Midbrain (tissue), 1 donor: ENCODE results near the gene STYXL2.

Source experiments
- DNase-seq: peaks from one replicate; lab custom pipeline; 2025; lab: John Stamatoyannopoulos, UW

STYXL2 gene

DNA sequence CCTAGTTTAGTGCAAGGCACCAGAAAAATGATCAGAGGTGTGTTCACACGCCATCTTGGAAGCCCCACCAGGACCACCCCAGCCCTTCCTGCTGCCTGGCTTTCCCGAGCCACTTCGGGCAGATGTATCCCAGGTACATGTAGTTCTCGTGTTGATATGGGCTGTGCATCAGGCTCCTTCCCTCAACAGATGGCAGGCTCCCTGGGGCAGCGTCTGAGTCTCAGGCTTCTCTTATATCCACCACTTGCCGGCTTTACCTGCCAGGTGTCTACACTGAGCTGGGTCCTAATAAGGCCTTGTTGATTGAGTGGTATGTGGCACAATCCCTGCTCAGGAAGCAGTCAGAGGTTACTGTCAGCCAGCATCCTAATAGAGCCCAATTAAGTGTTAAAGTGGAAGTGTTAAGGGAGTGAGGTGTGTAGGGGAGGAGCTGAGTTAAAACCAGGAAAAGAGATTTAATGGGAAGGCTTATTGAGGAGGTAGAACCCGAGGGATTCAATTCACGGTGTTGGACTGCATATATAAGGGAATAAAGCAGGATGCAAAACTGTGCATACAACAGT is 12.2 kb upstream of the STYXL2 start:
- DNase-seq, result no peak

DNA sequence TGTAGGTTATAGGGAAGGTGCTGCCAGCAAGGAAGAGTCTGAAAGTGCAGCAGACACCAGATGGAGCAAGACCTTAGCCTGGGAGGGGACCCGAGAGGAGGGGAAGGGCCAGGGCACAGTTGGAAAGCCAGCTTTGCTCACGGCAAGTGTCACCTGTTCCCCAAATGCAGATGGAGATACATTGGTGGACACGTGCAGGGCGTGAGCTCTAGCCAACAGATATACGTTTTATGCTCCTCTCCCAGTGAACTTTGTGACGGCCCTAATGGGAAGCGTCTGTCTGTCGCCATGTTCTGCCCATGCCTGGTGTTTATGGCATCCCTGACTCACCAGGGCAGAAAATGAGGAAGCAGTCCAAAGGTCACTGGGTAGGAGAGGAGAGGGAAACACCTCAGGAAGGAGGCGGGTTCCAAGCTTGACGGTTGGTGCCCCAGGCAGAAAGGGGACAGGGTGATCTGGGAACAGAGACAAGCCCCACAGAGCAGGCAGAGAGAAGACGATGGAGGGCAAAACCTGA is 11.3 kb upstream of the STYXL2 start:
- no peak for DNase-seq

DNA sequence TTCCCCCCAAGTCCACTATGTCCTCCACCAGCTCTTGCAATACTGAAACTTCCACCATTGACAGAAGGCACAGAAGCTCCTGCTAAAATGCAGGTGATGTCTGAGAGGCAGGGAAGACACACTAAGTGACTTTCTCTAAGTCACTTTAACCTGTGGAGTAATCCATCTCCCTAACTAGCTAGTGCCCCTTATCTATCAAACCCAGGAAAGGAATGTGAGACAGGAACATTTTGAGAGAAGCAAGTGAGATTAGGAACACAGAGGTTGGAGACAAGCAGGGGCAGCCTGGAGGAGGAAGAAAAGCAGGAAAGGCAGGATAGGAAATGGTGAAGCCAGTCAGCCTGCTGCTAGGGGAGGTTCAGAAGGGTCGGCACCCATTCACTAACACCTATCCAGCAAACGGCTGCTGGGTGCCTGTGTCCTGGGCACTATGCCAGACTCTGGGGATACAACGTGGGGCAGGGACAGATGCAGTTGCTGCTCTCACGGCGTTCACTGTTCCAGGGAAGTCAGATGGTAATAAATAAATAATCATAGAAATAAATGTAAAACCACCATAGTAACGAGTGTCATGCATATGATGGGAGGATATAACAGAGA is 10.7 kb upstream of the STYXL2 start:
- DNase-seq, result no peak

DNA sequence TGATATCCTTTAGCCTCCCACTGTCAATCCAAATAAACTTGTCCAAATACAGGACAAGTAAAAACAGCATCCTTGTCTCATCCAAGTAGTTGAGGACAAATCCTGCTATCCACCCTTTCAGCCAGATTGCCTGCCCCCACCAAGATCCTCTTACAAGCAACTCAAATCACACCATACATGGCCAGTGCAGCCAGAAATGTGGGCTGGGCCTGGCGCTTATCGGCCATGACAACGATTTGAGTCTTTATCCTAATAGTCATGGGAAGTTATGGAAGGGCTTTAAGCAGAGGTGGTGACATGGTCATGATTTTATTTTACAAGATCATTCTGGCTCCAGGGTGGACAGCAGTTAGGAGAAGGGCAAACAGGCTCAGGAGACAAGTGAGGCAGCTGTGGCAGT is 10.0 kb upstream of the STYXL2 start:
- DNase-seq, result no peak

DNA sequence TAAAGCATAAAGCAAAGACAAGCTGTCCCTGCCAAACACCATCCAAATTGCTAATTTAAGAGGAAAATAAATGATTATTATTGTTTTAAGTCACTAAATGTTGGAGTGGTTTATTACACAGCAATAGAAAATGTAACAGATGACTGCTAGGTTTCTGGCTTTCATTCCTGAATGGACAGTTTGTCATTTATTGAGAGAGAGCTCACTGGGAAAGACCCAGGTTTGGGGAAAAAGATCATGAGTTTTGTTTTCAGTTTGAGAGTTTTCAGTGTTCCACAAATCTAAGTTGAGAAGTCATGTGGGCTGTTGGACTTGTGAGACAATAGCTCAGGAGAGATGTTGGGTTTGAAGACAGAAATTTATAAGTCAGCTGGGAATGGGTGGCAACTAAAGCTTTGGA is 9.1 kb upstream of the STYXL2 start:
- no peak for DNase-seq

DNA sequence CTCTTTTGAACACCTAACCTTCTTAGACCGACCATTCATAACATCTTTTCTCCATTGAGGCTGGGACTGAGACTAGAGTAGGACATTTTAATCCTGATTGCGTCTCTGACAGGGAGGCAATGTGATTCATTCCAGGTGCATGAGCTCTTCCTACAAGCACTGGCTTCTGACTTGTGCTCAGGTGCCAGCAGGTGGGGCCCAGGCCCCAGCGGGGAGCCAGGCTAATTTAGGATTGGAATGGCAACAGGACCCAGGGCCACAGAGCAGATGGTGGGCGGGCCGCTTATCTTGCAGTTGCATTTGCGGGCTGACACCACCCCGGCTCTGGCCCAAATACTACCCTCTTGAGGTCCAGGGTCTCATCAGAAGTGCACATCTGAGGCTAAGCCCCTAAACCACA is 7.8 kb upstream of the STYXL2 start:
- DNase-seq, result no peak

DNA sequence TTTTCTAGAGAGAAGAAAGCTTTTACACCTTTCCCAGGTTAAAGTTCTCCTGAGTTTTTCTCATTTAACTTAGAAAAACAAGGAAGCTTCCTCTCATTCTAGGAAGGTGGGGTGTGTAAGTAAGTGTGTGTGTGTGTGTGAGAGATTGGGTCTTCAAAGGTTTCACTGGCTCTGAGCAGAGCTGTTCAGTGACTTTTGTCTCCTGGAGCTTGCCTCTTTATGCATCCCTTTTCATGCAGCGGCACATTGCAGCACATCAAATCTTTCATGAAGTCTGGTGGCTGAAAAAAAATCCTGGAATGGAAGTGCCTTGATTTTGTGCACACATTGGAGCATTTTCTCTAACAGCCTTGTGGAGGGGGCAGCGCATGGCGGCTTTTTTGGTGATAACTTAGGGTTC is 7.1 kb upstream of the STYXL2 start:
- DNase-seq, result no peak

DNA sequence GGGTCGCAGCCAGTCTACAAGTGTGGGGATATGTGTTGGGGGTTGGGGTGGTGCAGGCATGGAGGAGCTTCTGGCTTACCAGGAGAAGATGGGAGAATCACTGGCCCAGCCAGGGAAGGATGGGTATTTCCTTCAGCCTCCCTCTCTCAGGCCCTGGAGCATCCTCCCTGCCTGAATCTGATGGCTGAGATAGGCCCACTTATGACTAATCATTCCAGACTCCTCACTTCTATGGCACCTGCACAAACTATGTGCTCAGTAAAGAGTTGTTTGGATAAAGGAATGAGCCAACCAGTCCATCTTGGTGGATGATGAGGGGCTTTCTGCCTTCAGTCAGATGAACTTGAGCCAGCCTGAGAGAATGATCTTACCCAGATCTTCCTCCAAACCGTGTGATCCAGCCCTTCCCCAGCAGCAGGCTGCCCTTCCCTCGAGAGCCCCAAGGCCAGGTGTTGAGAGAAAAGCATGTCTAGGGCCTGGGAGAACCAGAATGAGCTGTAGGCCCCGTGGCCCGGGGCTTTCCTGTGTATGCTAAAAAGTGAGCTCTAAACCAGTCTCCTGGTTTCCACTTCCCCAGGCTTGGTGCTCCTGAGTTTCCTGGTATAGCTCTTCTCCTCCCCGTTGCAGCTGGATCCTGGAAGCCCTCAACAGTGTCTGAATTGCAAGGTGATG is 5.0 kb upstream of the STYXL2 start:
- no peak for DNase-seq

DNA sequence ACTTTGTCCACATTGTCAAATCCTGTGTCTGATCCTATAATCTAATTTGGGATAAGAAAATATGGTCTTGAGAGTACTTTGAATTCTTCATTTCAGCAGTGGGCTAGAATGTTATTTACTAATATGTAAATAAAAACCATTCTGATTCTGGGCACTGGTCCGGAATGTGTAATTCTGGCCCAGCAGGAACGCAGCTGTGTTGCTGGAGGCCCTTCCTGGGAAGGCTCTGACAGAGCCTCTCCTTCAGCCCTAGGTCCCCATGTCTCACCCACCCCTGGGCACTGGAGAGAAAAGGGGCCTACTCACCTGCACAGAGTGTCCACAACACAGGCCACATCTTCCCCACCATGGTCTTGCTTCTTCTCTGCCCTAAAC is 3.9 kb upstream of the STYXL2 start:
- DNase-seq, result no peak

DNA sequence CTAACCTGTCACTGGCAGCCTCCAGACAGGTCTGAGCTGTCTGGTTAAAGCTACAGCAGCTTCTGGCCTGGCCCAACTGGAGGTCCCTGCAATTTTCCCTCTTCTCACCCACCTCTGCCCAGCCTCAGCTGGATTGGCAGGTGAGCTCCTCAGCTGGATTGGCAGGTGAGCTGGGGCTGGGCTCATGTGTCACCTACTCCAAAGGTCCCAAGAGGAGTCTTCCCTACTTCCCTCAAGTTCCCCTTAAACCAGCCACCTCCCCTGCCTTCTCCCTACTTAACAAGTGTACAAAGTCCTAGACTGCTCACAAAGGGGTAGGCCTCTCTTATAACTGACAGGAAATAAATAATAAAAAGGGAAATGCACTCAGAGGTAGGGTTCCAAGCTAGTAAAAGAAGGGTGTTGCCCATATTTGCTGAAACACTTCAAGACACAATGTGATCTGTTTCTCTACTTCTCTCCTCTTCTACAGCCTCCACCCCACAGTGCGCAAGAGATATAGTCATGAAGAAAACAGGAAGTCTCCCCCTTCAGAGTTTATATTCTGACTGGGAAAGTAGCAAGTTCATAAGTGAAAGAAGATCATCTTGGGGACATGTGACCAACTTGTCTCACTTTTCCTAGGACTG is 3.4 kb upstream of the STYXL2 start, which contains the start of gene GPA33:
TSS of gene GPA33 (minus strand) at position 64 of the 629 bp plus-strand sequence. CDS start 90 bp downstream, outside the sequence.
- no peak for DNase-seq

DNA sequence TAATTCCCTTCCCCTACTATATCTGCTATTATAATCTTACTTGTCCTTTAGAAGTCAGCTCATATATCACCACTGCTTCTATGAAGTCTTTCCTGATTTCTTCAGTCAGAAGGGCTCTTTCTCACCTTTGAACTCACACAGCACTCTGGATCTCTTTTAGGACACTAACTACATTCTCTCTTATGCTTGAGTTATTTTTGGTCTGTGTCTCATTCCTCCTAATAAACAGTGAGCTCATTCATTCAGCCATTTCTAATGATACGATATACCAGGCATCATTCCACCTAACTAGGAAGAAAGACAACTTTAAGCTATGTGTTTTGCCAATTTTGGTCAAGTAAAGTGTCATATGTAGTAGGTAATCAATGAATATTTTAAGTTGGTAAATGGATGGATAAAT is 1.2 kb upstream of the STYXL2 start:
- no peak for DNase-seq

DNA sequence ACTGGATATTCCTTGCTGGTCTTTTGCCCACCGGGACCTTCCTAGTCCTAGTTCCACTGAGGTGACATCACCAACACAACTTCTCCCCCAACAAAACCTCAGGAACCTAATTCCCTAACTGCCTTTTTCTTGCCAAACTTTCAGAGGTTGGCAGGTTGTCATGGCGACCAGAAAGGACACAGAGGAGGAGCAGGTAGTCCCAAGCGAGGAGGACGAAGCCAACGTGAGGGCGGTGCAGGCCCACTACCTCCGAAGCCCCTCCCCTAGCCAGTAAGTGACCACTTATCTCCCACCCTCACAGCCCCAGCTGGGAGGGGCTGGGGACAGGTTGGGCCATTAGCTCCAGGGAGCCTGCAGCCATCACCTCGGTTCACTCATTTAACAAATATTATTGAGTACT is 815 bp downstream of the STYXL2 start:
- no peak for DNase-seq

DNA sequence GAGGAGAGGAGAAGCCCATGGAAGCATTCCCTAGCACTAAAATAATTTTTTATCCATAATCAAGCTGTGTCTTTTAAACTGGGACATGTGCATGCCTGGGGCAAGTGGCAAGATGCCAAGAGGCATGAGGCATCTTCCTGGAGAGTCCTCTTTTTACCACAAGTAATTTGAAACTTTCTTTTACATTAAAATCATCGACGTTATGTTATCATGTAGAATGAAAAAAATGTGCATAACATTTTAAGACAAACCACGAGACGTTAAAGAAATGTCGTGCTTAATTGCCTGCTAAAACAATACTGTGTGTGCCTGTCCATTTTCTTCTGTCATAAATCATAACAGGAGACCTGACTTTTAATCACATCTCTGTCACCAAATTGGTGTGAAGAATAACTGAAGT is 1.5 kb downstream of the STYXL2 start:
- no peak for DNase-seq

DNA sequence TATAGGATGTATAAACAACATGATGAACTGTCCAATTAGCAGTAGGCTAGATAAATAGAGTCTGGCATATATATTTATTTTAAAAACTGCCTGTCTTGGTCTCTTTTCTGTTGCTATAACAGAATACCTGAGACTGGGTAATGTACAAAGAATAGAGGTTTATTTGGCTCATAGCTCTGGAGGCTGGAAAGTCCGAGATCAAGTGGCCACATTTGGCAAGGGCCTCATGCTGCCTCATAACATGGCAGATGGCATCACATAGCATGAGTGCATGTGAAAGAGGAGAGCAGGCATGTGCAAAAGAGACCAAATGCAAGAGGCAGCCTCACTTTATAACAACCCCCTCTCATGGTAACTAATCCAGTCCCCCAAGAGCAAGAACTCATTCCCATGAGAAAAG is 6.0 kb downstream of the STYXL2 start:
- DNase-seq, result no peak

DNA sequence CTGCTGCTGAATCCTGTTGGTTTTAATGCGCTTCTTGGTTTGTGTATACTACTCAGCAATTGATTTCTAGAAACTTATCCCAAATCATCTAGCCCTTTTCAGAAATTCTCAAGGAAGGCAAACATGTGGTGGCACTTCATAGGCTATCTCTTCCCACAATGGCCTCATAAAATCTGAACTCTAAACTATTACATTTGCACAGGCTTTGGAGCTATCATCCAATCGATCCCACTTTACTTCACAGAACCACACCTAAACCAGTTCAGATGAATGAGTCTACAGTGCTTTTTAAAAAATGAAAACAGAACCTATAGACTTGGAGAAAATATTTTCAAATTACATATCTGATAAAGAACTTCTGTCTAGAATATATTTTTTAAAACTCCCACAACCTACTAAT is 6.9 kb downstream of the STYXL2 start:
- DNase-seq, result no peak

DNA sequence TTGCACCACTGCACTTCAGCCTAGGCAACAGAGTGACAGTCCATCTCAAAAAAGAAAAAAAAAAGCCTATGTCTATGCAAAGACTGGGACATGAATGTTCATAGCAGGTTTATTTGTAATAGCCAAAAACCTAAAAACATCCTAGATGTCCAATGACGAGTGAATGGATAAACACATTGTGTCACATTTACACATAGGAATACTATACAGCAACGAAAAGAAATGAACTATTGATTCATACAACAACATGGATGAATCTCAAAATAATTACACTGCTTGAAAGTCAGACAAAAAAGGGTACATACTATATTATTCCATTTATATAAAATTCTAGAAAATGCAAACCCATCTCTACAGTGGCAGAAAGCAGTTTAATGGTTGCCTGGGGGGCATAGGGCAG is 7.9 kb downstream of the STYXL2 start:
- no peak for DNase-seq

DNA sequence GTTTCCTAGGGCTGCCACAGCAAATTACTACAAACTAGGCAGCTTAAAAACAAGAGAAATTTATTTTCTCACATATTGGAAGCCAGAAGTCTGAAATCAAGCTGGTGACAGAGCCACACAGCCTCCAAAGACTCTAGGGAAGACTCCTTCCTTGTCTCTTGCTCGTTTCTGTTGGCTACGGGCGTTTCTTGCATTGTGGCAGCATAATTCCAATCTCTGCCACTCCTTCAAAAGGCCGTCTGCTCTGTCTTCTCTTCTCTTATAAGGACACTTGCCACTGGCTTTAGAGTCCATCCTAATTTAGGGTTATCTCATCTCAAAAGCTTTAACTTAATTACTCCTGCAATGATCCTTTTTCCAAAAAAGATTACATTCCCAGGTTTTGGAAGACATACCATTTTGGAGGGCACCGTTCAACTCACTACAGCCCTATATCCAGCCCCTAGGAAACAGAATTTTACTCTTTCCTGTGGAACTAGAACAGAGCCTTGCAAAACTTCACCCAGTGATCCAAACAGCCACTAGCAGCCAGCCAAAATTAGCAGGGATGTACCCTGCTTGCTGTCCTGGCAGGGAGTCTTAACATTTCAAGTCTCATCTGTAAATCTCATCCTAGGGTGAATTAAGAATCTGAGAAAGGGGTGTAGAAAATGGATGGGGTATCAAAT is 9.2 kb downstream of the STYXL2 start:
- no peak for DNase-seq

DNA sequence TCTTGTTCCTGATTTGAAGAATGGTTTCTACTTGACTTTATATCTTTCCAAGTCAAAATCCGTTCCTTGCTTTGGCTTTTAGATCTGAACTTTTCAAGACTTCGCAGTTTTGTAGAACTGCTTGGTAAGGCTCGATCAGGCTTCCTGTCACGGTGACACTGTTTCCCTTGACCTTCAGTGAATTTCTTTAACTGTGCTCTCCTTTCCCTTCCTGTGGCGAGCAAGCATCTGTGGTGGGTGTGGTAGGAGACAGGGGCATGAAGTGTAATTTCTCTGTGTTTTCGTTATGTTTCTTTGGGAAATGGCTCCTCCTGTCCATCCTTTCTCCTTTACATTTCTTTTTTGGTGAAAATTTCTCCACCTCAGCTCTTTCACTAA is 10.4 kb downstream of the STYXL2 start:
- no peak for DNase-seq

DNA sequence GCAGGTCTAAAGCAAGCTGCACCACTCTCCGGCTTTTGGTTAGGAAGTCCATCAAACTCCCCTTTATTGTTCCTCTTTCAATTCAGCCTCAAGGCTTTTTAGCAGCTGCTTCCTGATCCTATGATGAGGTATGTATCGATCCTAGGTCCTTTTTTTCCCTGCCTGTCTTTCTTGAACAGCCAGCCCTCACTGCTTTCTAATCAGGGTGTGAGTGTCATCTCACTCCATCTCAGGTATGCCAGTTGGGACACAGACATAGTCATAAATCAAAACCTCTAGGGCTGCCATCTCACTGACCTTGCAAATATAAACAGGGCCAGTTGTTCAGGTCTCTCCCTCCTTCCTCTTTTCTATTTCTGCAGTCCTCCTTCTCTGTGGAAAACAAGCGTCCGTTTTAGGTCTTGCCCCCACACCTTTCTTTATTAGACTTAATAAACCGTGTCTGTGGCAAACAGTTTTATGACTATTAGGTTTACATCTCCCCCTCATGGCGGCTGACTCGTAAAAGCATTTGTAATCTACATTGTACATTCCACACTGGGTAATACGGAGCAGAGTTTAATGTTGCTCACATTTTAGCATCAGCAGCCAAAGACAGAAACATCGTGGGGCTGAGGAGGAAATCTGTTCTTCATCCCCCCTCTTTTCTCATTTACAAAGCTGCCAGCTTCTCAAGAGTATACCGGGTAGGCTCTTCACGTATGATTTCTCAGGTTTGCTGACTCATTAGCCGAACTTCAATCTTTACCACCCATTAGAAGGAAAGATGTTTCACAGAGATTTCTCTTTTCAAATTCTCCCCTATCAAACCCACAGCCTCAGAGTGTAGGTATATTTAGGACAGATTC is 11.6 kb downstream of the STYXL2 start:
- DNase-seq, result no peak

DNA sequence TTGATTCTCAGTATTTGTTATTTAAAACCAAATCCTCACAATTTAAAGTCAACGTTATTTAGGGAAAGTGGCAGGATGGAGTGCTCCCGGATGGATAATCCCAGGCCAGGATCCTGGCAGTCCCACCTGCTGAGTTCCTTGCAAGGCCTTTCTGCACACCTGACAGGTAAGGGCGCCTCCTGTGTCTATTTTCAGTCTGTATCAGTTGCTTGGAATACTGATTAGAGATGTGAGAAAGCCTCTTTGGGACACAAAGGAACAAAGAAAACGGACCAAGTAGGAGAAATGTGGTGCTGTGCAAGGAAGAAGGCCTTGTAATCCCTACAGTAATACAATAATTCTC is 12.2 kb downstream of the STYXL2 start:
- no peak for DNase-seq

DNA sequence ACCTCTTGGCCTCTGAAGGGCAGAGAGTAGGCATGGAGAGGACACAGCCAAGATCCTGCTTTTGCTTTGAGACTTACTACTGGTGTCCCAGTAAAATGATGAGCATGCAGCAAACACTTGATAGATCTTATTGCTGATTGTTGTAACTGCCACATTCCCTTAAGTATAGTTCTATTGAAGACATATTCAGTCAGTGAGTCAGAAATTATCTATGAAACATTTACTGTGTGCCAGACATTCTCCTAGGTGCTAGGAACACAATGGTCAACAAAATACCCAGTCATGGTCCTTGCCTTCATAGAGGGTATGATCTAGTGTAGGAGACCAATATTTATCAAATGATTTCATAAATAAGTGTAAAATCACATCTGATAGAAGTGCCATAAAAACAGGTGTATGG is 13.6 kb downstream of the STYXL2 start:
- no peak for DNase-seq

DNA sequence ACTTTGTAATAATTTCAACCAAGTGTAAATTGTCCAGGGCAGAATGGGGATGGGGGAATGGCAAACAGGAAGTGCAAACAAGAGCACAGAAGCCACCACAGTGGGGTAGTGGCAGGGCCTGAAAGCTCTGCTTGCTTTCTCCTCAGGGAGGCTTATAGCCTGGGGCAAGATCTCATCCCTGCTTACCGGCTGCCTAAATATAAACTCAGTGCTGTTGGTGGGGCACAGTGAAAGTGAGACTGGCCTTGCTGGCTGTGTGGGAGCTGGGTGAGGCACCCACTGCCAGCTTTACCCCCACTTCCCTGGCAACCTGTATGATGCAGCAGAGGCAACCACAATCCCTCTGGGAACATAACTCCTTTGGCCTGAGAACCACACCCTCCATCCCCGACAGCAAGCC is 15.2 kb downstream of the STYXL2 start:
- DNase-seq, result no peak
